Mononuclear cell (primary cell): ENCODE measurements around the gene EPHA8. TPM values are rescaled to one million over a fixed set of nuclear protein-coding genes. Genes with fewer than 3 reads are reported as not detected.

Experiments used
- H3K27me3 ChIP-seq: 2 replicates; pipeline ENCODE4 v1.6.0; 2011; ENCODE audit warnings: low read length, control low read depth; ENCODE audit not compliant: insufficient read depth
- H3K4me1 ChIP-seq: 2 replicates; pipeline ENCODE4 v1.5.1; 2011; ENCODE audit warnings: mild to moderate bottlenecking, low read length, control low read depth; ENCODE audit not compliant: insufficient read depth
- H3K4me3 ChIP-seq: 2 replicates; pipeline ENCODE4 v1.5.1; 2011; ENCODE audit warnings: mild to moderate bottlenecking, low read length, moderate library complexity
- H3K9me3 ChIP-seq: 2 replicates; pipeline ENCODE4 v1.5.1; 2011; ENCODE audit warnings: low read depth, mild to moderate bottlenecking, control low read depth, low read length
- total RNA-seq: library from RNA; depleted of rRNA; stranded (reverse); fragments of >200 nt; gene quantifications from one replicate; pipeline ENCODE4 v1.2.3, GENCODE V29; 2012

The EPHA8 gene
- total RNA-seq, 1 donor: not detected

DNA sequence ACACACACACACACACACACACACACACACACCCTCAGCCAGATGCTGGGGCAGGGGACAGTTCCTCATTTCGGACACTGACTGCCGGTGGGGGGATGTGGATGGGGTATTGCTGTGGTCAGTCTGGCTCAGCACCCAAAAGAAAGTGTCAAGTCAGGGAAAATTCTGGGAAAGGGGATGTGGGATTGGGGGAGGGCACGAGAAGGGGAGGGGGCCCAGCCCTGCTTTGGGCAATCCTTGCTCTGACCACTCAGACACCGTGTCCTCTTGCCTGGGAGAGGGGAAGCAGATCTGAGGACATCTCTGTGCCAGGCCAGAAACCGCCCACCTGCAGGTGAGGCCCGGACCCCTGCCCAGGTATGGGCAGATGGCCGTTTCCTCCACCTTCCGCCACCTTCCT is 80.1 kb downstream of the EPHA8 start, which contains the start of gene C1QC:
C1QC (plus strand) TSS at position 253 of the 400 bp plus-strand sequence. CDS start 391 bp downstream, outside the sequence.
- H3K4me3 ChIP-seq: no peak within 1 kb of the TSS
- H3K27me3 ChIP-seq: no peaks in the 10 kb centered on the region
- H3K4me1 ChIP-seq: no peaks in the 10 kb centered on the region
- no peaks in the 10 kb centered on the region for H3K9me3 ChIP-seq

DNA sequence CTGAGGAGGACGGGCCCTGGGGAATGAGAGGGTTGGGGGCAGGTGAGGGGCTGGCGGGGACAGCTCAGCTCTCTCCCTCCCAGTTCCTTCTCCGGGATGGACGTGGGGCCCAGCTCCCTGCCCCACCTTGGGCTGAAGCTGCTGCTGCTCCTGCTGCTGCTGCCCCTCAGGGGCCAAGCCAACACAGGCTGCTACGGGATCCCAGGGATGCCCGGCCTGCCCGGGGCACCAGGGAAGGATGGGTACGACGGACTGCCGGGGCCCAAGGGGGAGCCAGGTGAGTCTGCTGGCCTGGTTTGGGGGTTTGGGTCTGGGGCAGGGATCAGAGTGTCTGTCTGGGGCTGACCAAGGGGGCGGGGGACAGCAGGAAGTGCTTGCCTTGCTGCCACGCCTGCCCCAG is 80.6 kb downstream of the EPHA8 start:
- no peaks in the 10 kb centered on the region for H3K4me1 ChIP-seq
- no peaks in the 10 kb centered on the region for H3K27me3 ChIP-seq
- H3K9me3 ChIP-seq: no peaks in the 10 kb centered on the region
- no peak overlapping the region for H3K4me3 ChIP-seq

DNA sequence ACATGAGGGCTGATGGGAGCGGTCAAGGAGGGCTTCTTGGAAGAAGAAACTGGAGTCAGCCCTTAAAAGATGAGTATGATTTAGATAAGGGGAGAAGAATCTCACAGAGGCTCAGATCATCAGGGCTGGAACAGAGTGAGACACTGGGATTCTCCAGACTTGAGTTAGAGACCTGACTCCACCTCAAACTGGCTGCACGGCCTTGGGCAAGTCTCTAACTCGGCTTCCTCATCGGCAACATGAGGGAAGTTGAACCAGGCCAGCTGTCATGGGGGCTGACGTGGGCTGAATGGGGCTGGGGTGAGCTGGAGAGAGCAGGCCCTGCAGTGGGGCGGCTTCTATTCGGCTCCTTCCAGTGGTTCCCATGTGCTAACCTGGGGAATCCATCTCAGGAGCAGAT is 82.6 kb downstream of the EPHA8 start:
- Histone ChIP-seq H3K27me3 (no peaks in the 10 kb centered on the region), H3K4me1 (no peaks in the 10 kb centered on the region), H3K9me3 (no peaks in the 10 kb centered on the region), H3K4me3 (no peak overlapping the region)

DNA sequence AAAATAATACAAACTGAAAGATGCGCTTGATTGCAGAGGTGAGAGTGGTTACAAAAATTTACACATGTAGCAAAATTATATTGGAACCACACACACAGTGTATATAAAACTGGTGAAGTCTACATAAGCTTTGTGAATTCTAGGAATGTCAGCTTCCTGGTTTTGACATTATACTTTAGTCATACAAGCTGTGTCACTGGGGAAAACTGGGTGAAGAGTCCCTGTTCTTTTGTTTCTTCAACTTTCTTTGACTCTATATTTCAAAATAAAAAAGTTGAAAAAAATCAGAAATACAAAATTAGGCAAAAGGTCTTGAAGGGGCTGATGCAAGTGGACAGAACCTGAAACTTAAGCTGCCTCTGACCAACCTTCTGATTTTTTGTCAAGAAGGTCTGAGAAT is 83.1 kb downstream of the EPHA8 start:
- Histone ChIP-seq H3K27me3 (no peaks in the 10 kb centered on the region), H3K4me1 (no peaks in the 10 kb centered on the region), H3K9me3 (no peaks in the 10 kb centered on the region), H3K4me3 (no peak overlapping the region)

DNA sequence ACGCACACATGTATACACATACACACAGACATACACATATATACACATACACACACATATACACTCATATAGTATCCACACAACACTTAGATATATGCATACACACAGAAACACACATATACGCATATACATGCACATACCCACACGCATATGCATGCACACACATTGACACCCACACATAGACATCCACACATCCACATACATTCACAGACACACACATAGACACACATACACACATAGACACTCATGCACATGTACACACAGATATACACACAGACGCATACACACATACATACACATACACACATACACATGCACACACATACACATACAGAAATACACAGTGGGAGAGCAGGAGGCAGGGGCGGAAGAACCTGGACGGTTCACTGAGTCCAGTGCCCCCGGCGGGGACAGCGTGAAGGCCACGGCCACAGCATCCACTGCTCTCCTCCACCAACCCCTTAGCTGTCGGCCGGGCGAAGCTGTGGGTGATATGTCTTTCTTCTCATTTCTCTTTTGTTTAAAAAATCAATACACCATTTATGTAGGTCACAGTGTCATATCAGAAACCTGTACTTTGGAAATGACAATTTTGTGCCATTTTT is 86.9 kb downstream of the EPHA8 start:
- Histone ChIP-seq H3K4me1 (no peaks in the 10 kb centered on the region), H3K27me3 (no peaks in the 10 kb centered on the region), H3K4me3 (no peak overlapping the region), H3K9me3 (no peaks in the 10 kb centered on the region)

DNA sequence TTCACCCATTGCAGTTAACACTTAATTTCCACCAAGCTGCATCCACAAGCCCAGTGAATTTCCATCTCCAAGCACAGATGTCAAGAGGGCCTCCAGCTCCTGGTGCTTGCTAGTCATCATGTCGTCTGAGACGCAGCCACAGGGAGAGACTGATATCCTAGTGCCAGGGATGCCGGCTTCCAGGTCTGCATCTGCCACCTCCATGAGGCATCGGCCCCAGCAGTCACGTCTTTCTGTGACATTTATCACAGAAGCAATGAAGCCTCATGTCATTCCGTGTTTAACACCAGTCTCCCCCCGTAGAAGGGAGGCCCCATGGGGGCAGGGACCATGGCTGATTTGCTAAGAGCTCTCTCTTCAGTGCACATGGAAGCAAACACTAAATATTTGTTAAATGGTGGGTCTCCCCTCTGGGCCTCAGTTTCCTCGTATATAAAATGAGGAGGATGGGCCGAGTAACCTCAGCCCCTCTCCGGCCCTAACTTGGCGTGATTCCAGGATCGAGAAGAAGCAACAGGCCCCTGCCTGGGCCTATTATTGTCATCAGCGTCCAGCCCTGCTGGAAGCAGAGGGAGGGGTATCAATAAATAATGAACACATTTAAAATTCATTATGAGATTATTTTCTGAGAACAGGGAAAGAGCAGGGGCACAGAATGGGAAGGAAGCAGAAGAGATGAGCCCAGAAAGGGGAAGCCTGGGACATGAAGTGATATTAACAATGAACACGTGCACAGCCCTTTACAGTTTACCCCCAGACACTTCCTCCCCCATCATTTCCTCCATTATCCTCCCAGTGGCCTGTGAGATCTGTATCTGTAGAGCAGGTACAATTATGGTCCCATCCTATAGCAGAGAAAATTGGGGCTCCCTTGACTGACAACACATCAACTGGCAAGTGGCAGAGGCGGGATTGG is 88.9 kb downstream of the EPHA8 start:
- Histone ChIP-seq H3K4me1 (no peaks in the 10 kb centered on the region), H3K27me3 (no peaks in the 10 kb centered on the region), H3K9me3 (no peaks in the 10 kb centered on the region), H3K4me3 (no peak overlapping the region)

DNA sequence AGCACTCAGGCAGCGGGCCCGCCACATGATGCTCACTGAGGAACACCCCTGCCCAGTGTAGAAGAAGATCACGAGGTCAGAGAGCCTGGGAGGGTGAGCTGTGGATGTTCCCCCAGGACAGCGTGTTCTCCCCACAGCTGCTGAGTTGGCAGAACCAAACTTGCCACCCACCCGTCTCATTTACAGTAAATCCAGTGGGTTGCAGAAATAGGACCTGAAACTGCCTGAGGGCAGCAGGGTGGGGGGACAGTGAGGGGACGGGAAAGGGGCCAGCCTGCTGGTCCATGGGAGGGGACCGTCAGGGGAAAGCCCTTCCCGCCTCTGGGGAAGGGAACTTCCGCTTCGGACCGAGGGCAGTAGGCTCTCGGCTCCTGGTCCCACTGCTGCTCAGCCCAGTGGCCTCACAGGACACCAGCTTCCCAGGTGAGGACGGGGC is 89.6 kb downstream of the EPHA8 start, which contains the start of gene C1QB:
C1QB (plus strand) TSS at position 356 of the 436 bp plus-strand sequence. CDS start 6,227 bp downstream, outside the sequence.
- Histone ChIP-seq H3K4me3 (no peak within 1 kb of the TSS), H3K27me3 (no peaks in the 10 kb centered on the region), H3K9me3 (no peaks in the 10 kb centered on the region), H3K4me1 (no peaks in the 10 kb centered on the region)

Other genes starting within 250 kb of the EPHA8 start
- gene ZBTB40, start 111.6 kb upstream of the EPHA8 start, total RNA-seq: 14.8 TPM
- 6.1 TPM for gene C1QA, start 73.1 kb downstream of the EPHA8 start, total RNA-seq
- gene C1QC, start 80.1 kb downstream of the EPHA8 start, total RNA-seq: 0.52 TPM
- 2.1 TPM for gene C1QB, start 89.7 kb downstream of the EPHA8 start, total RNA-seq
- 1.0 TPM for gene EPHB2, start 147.3 kb downstream of the EPHA8 start, total RNA-seq